Activated CD4-positive, alpha-beta T cell treated with anti-CD3 and anti-CD28 coated beads for 1 hour (primary cell): Measurements from ENCODE around the gene RPL18A.
"Not testable (repeated sequence)": the region's sequence is repeated elsewhere in the genome, so short reads cannot be mapped to it uniquely, and the experiment has no call there.

Experiments
- DNase-seq: peaks from one replicate; pipeline ENCODE4 v3.0.0-alpha.2; 2020

Gene RPL18A

DNA sequence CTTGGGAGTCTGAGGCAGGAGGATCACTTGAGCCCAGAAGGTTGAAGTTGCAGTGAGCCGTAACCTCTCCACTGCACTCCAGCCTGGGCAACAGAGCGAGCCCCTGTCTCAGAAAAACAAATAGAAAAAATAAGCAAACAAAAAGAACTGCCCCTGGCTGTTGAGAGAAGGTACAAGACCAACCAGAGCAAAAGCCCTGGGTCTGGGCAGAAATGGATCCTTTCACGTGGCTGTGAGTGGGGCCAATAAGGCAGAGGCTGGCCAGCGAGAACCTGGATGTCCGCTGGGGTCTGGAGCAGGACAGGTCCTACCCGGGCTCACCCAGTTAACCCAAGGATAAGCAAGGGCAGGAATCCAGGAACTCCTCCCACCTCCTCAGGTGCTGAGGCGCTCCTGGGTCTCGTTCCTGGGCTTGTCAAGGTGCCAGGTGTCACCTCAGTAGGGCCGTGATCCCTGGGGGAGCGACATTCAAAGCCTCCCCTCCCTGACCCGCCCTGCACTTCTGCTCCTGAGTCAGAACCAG is 7.3 kb downstream of the RPL18A start:
- no peak for DNase-seq

- DNase-seq: no peak
Observed at GRCh38 chr19:17868669-17869068, 9.0 kb downstream of the RPL18A start.

GRCh38 chr19:17869114-17869608 is 9.5 kb downstream of the RPL18A start:
- no peak for DNase-seq

DNA sequence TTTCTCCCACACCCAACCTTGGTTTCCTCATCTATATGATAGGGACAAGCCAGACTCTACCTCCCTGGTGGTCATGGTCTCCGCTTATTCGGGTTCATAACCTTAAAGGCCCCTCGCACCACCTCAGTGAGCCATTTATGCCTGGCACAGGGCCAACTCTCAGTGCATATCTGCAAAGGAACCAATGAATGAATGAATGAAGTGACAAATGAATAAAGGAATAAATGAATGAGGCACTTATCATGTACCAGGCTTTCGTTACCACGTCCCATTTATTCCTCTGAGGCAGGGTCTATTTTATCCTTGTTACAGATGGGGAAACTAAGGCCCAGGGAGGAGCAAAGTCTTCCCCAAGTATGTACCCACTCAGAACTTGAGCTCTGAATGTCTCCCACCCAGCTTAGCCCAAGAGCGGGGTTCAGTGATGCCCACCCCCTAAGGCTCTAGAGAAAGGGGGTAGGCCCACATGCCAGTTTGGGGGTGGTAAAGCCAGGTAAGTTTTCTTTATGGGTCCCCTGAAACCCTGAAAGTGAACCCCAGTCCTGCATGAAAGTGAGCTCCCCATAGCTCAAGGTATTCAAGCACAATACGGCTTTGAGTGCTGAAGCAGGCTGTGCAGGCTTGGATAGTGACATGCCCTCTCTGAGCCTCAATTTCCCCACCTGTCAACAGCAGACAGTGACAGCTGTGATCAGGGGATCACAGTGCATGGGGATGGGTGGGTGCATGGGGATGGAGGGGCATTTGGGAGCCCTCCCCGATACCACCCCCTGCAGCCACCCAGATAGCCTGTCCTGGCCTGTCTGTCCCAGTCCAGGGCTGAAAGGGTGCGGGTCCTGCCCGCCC is 11.5 kb downstream of the RPL18A start:
- DNase-seq: no peak

- DNase-seq: no peak
Observed at GRCh38 chr19:17871878-17872250, 12.2 kb downstream of the RPL18A start, which contains the start of gene SLC5A5. TSS of gene SLC5A5 (plus strand) at chr19:17871945. CDS start at chr19:17872320, 375 bp downstream.

- DNase-seq: no peak
Observed at GRCh38 chr19:17872251-17873001, 12.7 kb downstream of the RPL18A start.

- DNase-seq: peak; percentile 50
Observed at GRCh38 chr19:17873786-17874757, 14.4 kb downstream of the RPL18A start.

DNA sequence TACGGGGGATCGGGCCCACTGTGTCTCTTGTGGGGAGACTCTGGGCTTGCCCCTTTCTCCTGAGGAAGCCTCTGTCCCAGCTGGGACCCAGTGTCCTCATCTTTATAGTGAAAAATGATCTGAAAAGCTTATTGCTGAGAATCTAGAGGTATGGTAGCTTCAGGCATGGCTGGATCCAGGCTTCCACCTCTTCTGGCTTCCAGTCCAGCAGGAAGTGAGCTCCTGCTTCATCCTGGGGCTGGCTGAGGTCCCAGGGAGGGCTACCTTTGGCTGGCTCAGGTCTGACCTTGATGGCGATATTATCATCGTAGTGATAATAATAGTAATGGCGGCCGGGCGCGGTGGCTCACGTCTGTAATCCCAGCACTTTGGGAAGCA is 15.0 kb downstream of the RPL18A start:
- DNase-seq: no peak

- DNase-seq: no peak
Observed at GRCh38 chr19:17877696-17878095, 18.0 kb downstream of the RPL18A start.

DNA sequence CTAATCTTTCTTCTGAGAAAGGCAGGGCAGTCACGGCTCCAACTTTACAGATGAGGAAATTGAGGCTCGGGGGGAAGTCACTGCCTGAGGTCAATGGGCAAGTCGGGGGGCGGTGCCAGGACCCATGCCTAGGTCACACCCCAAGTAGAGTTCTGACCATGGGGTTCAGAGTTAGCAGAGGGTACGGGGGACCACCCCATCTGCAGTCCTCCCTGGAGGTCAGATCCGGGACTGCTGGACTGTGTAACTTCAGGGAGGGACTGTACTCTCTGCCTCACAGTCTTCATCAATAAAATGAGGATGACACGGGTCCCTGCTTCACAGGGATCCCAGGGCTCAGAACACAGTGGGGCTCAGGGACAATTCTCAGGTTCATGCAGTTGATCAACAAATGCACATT is 19.8 kb downstream of the RPL18A start:
- no peak for DNase-seq

DNA sequence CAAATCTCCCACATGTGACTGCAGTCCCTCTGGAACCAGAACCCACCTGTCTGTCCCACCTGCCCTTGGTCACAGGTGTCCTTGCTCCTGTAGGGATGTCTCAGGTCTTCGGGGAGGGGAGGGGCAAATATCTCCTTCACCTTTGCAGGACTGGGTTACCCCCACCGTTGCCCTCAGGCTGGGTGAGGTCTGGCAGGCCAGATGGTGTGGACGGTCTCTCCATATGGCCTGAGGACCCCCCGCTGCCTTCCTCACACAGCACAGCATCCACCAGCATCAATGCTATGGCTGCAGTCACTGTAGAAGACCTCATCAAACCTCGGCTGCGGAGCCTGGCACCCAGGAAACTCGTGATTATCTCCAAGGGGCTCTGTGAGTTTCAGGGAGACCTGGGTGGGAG is 22.0 kb downstream of the RPL18A start:
- DNase-seq: no peak

DNA sequence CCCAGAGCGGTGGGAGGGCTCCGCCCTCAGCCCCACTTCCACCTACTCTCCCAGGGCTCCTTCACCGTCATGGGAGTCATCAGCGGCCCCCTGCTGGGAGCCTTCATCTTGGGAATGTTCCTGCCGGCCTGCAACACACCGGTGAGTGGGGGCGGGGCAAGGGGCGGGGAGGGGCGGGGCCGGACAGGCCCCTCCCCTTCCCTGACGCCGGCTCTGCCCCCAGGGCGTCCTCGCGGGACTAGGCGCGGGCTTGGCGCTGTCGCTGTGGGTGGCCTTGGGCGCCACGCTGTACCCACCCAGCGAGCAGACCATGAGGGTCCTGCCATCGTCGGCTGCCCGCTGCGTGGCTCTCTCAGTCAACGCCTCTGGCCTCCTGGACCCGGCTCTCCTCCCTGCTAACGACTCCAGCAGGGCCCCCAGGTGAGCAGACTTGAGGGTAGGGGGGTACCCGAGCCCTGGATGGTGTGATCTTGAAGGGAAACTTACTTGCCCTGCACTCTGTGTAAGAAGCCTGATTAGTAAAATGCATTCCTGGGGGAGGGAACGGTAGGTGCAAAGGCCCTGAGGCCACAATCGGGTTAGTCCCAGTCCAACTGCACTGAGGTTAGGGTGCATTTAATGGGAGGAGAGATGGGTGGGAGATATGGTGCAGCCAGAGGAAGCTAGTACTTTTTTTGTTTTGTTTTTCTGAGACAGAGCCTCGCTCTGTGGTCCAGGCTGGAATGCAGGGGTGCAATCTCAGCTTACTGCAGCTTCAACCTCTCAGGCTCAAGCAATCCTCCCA is 24.1 kb downstream of the RPL18A start:
- DNase-seq: no peak

DNA sequence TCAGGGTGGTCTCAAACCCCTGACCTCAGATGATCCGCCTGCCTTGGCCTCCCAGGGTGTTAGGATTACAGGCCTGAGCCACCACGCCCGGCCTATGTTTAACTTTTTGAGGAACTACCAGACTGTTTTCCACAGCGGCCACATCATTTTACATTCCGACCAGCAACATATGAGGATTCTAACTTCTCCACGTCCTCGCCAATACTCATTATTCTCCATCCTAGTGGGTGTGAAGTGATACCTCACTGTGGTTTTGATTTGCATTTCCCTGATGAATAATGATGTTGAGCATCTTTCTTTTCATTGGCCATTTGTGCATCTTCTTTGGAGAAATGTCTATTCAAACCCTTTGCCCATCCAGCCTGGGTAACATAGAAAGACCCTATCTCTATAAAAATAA is 26.8 kb downstream of the RPL18A start:
- no peak for DNase-seq

DNA sequence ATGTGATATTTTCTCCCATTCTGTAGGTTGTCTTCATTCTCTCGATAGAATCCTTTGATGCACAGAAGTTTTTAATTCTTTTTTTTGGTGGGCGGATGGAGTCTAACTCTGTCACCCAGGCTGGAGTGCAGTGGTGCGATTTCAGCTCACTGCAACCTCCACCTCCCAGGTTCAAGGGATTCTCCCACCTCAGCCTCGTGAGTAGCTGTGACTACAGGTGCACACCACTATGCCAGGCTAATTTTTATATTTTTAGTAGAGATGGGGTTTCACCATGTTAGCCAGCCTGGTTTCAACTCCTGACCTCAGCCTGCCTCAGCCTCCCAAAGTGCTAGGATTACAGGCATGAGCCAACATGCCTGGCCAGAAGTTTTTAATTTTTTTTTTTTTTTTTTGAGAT is 27.5 kb downstream of the RPL18A start:
- DNase-seq: not testable (repeated sequence)

GRCh38 chr19:17888260-17888659 is 28.6 kb downstream of the RPL18A start:
- DNase-seq: no peak

- no peak for DNase-seq
Observed at GRCh38 chr19:17889609-17890214, 30.0 kb downstream of the RPL18A start.

DNA sequence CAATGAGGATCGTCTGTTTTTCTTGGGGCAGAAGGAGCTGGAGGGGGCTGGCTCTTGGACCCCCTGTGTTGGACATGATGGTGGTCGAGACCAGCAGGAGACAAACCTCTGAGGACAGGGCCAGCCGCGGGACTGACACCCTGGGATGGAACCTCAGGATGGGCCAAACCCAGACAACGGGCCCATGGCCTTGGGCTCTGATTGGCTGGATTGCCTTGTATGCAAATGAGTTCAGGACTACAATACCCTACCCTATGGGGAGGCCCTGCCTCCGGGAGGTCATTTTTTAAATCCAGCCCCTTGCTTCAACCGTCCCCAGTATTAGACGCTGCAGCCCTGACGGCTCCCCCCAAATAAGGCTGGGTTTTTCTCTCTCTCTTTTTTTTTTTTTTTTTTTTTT is 34.1 kb downstream of the RPL18A start:
- no peak for DNase-seq

DNA sequence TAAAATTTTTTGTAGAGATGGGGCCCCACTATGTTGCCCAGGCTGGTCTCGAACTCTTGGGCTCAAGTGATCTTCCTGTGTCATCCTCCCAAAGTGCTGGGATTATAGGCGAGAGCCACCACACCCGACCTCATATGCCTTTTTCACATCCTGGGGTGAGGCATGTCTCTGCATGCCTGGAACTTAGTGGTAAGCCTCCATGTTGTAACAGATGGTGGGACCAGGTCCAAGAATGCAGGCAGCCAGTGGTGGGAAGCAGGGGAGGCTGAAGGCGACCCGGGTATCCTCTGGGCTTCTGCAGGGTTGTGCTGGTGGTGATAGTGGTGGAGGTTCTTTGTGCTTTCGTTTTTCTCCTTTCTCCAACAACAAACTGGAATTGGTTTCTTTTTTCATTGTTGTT is 43.0 kb downstream of the RPL18A start:
- DNase-seq: no peak

DNA sequence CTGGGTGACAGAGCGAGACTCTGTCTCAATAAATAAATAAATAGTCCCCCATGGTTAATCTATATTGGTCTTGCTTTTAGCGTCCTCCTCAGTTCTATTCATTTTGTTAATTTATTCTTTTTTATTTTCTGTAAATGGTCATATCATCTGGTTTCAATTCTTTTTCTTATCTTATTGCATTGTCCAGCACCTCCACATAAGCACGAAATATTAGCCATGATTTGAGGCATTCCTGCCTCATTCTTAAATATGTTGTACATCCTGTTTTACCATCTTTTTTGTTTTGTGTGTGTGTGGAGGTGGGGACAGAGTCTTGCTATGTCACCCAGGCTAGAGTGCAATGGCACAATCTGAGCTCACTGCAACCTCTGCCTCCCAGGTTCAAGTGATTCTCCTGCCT is 48.5 kb downstream of the RPL18A start:
- no peak for DNase-seq

- no peak for DNase-seq
Observed at GRCh38 chr19:17909003-17909732, 49.5 kb downstream of the RPL18A start.
